Measurements from ENCODE around the gene CYP24A1. TPM values are rescaled to one million over a fixed set of nuclear protein-coding genes. Genes with fewer than 3 reads are reported as not detected.

Gene CYP24A1
- total RNA-seq, 1 donor from 2014 or later = not detected

GRCh38 chr20:54155736-54156317, 18.0 kb downstream of the CYP24A1 start:
- H3K4me1 Mint-ChIP-seq = no peaks in the 10 kb centered on the region
- CTCF ChIA-PET = no interaction called here
- ATAC-seq (ENCODE audit: low read depth) (no peak), DNase-seq (no peak)
- no peak overlapping the region for H3K27ac Mint-ChIP-seq
- no peaks in the 10 kb centered on the region for H3K27me3 Mint-ChIP-seq
- no peak overlapping the region for H3K4me3 Mint-ChIP-seq
- H3K9me3 Mint-ChIP-seq = no peaks in the 10 kb centered on the region
- POLR2A ChIA-PET = no interaction called here
- no peak for TF ChIP-seq CTCF (IDR thresholded peaks at IDR 0.05)
- H3K36me3 Mint-ChIP-seq (ENCODE audit: low read depth) = no peaks in the 10 kb centered on the region
- intact Hi-C loops (cut with micrococcal nuclease) = no loop called here

- intact Hi-C loops (cut with micrococcal nuclease) = no loop called here
- H3K36me3 Mint-ChIP-seq (ENCODE audit: low read depth) = no peaks in the 10 kb centered on the region
- no peaks in the 10 kb centered on the region for H3K9me3 Mint-ChIP-seq
- H3K4me3 Mint-ChIP-seq = no peak overlapping the region
- ChIA-PET CTCF (no interaction called here), POLR2A (interaction anchor here (0.7 kb wide), 1 partner anchor 108 kb away, joined by 3 read pairs; no protein-coding TSS in a partner anchor)
- DNase-seq = no peak
- ATAC-seq (ENCODE audit: low read depth) = no peak
- TF ChIP-seq CTCF (IDR thresholded peaks at IDR 0.05) = no peak
- no peaks in the 10 kb centered on the region for H3K27me3 Mint-ChIP-seq
- no peak overlapping the region for H3K27ac Mint-ChIP-seq
- H3K4me1 Mint-ChIP-seq = no peaks in the 10 kb centered on the region
Observed at GRCh38 chr20:54154439-54154838, 19.3 kb downstream of the CYP24A1 start.

- ATAC-seq (ENCODE audit: low read depth) (no peak), DNase-seq (no peak)
- no peaks in the 10 kb centered on the region for H3K4me1 Mint-ChIP-seq
- POLR2A ChIA-PET = no interaction called here
- no peaks in the 10 kb centered on the region for H3K27me3 Mint-ChIP-seq
- intact Hi-C loops (cut with micrococcal nuclease) = no loop called here
- H3K9me3 Mint-ChIP-seq = no peaks in the 10 kb centered on the region
- no peak for TF ChIP-seq CTCF (IDR thresholded peaks at IDR 0.05)
- H3K4me3 Mint-ChIP-seq = no peak overlapping the region
- H3K36me3 Mint-ChIP-seq (ENCODE audit: low read depth) = no peaks in the 10 kb centered on the region
- CTCF ChIA-PET = no interaction called here
- no peak overlapping the region for H3K27ac Mint-ChIP-seq
Observed at GRCh38 chr20:54153847-54154246, 19.9 kb downstream of the CYP24A1 start.

- no peak for ATAC-seq (ENCODE audit: low read depth)
- ChIA-PET POLR2A (no interaction called here), CTCF (no interaction called here)
- no peak for DNase-seq
- Mint-ChIP-seq H3K9me3 (no peaks in the 10 kb centered on the region), H3K4me3 (no peak overlapping the region), H3K36me3 (ENCODE audit: low read depth) (no peaks in the 10 kb centered on the region), H3K4me1 (no peaks in the 10 kb centered on the region), H3K27me3 (no peaks in the 10 kb centered on the region), H3K27ac (no peak overlapping the region)
- no peak for TF ChIP-seq CTCF (IDR thresholded peaks at IDR 0.05)
- intact Hi-C loops (cut with micrococcal nuclease) = no loop called here
Observed at GRCh38 chr20:54153041-54153327, 20.8 kb downstream of the CYP24A1 start.

- no peaks in the 10 kb centered on the region for H3K36me3 Mint-ChIP-seq (ENCODE audit: low read depth)
- no peak overlapping the region for H3K27ac Mint-ChIP-seq
- no peak overlapping the region for H3K4me3 Mint-ChIP-seq
- ATAC-seq (ENCODE audit: low read depth) (no peak), DNase-seq (no peak)
- H3K27me3 Mint-ChIP-seq = no peaks in the 10 kb centered on the region
- CTCF ChIA-PET = no interaction called here
- H3K9me3 Mint-ChIP-seq = no peaks in the 10 kb centered on the region
- POLR2A ChIA-PET = no interaction called here
- H3K4me1 Mint-ChIP-seq = no peaks in the 10 kb centered on the region
- no peak for TF ChIP-seq CTCF (IDR thresholded peaks at IDR 0.05)
- intact Hi-C loops (cut with micrococcal nuclease) = no loop called here
Observed at GRCh38 chr20:54152227-54153040, 21.4 kb downstream of the CYP24A1 start.

Measured in activated B cell treated with CpG ODN at 0.5 μM for 24 hours (primary cell).